Uterus (tissue), 2 donors: ENCODE results near the gene ANKRD37.

Experiments
- POLR2A ChIP-seq, 2 donors: fragments of 450-650 bp; IDR thresholded peaks; one replicate each; pipeline ENCODE4 v1.6.1; 2016; ENCODE audit warnings: antibody characterized with exemption in 2 of 2, mild to moderate bottlenecking in 1 of 2, moderate library complexity in 1 of 2
- TF ChIP-seq, protein P1 (sequence below), 4 experiments: fragments of 200-600 bp in 2 of 4; fragments of 450-650 bp in 2 of 4; sonication (generic) in 2 of 4; IDR thresholded peaks; one replicate each; pipeline ENCODE4 v1.5.1; 2016 to 2019; ENCODE audit warnings: antibody characterized with exemption in 4 of 4, mild to moderate bottlenecking in 2 of 4, moderate library complexity in 1 of 4

DNA sequence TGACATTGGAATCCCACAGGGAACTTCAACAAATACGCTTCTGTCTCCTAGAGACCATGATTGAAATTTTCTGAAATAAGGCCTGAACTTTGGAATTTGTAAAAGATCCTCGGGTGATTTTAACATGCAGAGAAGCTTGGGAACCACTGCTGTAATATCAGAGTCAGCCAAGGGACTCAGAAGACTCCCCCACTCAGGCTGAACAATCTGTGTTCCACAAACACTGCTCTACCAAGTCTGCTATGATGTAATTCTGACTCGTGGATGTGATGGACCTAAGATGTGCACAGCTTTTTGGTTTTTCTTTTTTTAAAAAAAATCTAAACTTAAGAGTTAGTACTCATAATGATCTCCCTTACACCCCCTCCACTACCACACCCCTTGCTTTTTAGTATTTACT, 26.9 kb upstream of the ANKRD37 start:
- TF ChIP-seq, protein P1, sequence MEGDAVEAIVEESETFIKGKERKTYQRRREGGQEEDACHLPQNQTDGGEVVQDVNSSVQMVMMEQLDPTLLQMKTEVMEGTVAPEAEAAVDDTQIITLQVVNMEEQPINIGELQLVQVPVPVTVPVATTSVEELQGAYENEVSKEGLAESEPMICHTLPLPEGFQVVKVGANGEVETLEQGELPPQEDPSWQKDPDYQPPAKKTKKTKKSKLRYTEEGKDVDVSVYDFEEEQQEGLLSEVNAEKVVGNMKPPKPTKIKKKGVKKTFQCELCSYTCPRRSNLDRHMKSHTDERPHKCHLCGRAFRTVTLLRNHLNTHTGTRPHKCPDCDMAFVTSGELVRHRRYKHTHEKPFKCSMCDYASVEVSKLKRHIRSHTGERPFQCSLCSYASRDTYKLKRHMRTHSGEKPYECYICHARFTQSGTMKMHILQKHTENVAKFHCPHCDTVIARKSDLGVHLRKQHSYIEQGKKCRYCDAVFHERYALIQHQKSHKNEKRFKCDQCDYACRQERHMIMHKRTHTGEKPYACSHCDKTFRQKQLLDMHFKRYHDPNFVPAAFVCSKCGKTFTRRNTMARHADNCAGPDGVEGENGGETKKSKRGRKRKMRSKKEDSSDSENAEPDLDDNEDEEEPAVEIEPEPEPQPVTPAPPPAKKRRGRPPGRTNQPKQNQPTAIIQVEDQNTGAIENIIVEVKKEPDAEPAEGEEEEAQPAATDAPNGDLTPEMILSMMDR (IDR thresholded peaks at IDR 0.05), result no peak
- no peak for TF ChIP-seq POLR2A (IDR thresholded peaks at IDR 0.05)
